ENCODE results near the gene IRS1. TPM values are rescaled to one million over a fixed set of nuclear protein-coding genes. Genes with fewer than 3 reads are reported as not detected.

The IRS1 gene
- total and polyA plus RNA-seq, 4 donors: 3.1 to 36.7 (median 7.9) TPM

- Histone ChIP-seq H3K27me3 (ENCODE audit: control insufficient read depth in 3 of 3, insufficient read depth in 3 of 3, low read length in 2 of 3) (no peaks in the 10 kb centered on the region), H3K27ac (ENCODE audit: low read depth in 1 of 2, low read length in 1 of 2) (no peak overlapping the region), H3K4me3 (no peak overlapping the region), H3K9ac (ENCODE audit: insufficient read depth in 1 of 2, low read length in 2 of 2) (no peak overlapping the region), H3K36me3 (ENCODE audit: control insufficient read depth in 4 of 4, insufficient read depth in 4 of 4, low read length in 4 of 4) (no peaks in the 10 kb centered on the region), H3K4me1 (ENCODE audit: control insufficient read depth in 5 of 5, insufficient read depth in 5 of 5, low read length in 5 of 5) (peaks cover 0 to 15% (median 5%) of the 10 kb centered on the region in 5 donors), H3K9me3 (ENCODE audit: control insufficient read depth in 4 of 4, insufficient read depth in 3 of 4, low read length in 3 of 4) (no peaks in the 10 kb centered on the region)
- 93 to 94% methylated on average over 1 of the region's 1 CpG for WGBS, 2 donors
- ATAC-seq (ENCODE audit: insufficient read depth, low FRiP score) (no peak), DNase-seq (no peak)
- no peak for TF ChIP-seq CTCF (IDR thresholded peaks at IDR 0.05; ENCODE audit: control extremely low read depth, extremely low read depth)
These were observed 81.9 kb downstream of the IRS1 start for GRCh38 chr2:226717719-226718118.

- Histone ChIP-seq H3K9me3 (ENCODE audit: control insufficient read depth in 4 of 4, insufficient read depth in 3 of 4, low read length in 3 of 4) (no peaks in the 10 kb centered on the region), H3K27ac (ENCODE audit: low read depth in 1 of 2, low read length in 1 of 2) (no peak overlapping the region), H3K27me3 (ENCODE audit: control insufficient read depth in 3 of 3, insufficient read depth in 3 of 3, low read length in 2 of 3) (no peaks in the 10 kb centered on the region), H3K36me3 (ENCODE audit: control insufficient read depth in 4 of 4, insufficient read depth in 4 of 4, low read length in 4 of 4) (no peaks in the 10 kb centered on the region), H3K9ac (ENCODE audit: insufficient read depth in 1 of 2, low read length in 2 of 2) (no peak overlapping the region), H3K4me1 (ENCODE audit: control insufficient read depth in 5 of 5, insufficient read depth in 5 of 5, low read length in 5 of 5) (peaks cover 0 to 13% (median under 1%) of the 10 kb centered on the region in 5 donors), H3K4me3 (no peak overlapping the region)
- TF ChIP-seq CTCF (IDR thresholded peaks at IDR 0.05; ENCODE audit: control extremely low read depth, extremely low read depth): no peak
- no peak for DNase-seq
- no peak for ATAC-seq (ENCODE audit: insufficient read depth, low FRiP score)
These were observed 83.5 kb downstream of the IRS1 start for GRCh38 chr2:226716126-226716525.

- H3K4me3 ChIP-seq: no peak overlapping the region
- no peak for TF ChIP-seq CTCF (IDR thresholded peaks at IDR 0.05; ENCODE audit: control extremely low read depth, extremely low read depth)
- WGBS, 2 donors: 89 to 98% methylated on average over 3 of the region's 3 CpGs
These were observed 84.2 kb downstream of the IRS1 start for GRCh38 chr2:226715347-226715990.

GRCh38 chr2:226712941-226713340 lies 86.7 kb downstream of the IRS1 start:
- H3K4me1 ChIP-seq (ENCODE audit: control insufficient read depth in 5 of 5, insufficient read depth in 5 of 5, low read length in 5 of 5): peaks cover 0 to 13% (median 0%) of the 10 kb centered on the region in 5 donors
- ATAC-seq (ENCODE audit: insufficient read depth, low FRiP score) (no peak), DNase-seq (peak in 2 of 3 donors; percentile 73 to 83)
- H3K27ac ChIP-seq (ENCODE audit: low read depth in 1 of 2, low read length in 1 of 2): no peak overlapping the region
- no peaks in the 10 kb centered on the region for H3K9me3 ChIP-seq (ENCODE audit: control insufficient read depth in 4 of 4, insufficient read depth in 3 of 4, low read length in 3 of 4)
- H3K36me3 ChIP-seq (ENCODE audit: control insufficient read depth in 4 of 4, insufficient read depth in 4 of 4, low read length in 4 of 4): no peaks in the 10 kb centered on the region
- TF ChIP-seq CTCF (IDR thresholded peaks at IDR 0.05; ENCODE audit: control extremely low read depth, extremely low read depth): no peak
- no peak overlapping the region for H3K9ac ChIP-seq (ENCODE audit: insufficient read depth in 1 of 2, low read length in 2 of 2)
- 75 to 76% methylated on average over 1 of the region's 1 CpG for WGBS, 2 donors
- no peak overlapping the region for H3K4me3 ChIP-seq
- no peaks in the 10 kb centered on the region for H3K27me3 ChIP-seq (ENCODE audit: control insufficient read depth in 3 of 3, insufficient read depth in 3 of 3, low read length in 2 of 3)

More at GRCh38 chr2:226715347-226715990, 84.2 kb downstream of the IRS1 start:
- DNase-seq (no peak), ATAC-seq (ENCODE audit: insufficient read depth, low FRiP score) (no peak)
- Histone ChIP-seq H3K27me3 (ENCODE audit: control insufficient read depth in 3 of 3, insufficient read depth in 3 of 3, low read length in 2 of 3) (no peaks in the 10 kb centered on the region), H3K9me3 (ENCODE audit: control insufficient read depth in 4 of 4, insufficient read depth in 3 of 4, low read length in 3 of 4) (no peaks in the 10 kb centered on the region), H3K9ac (ENCODE audit: insufficient read depth in 1 of 2, low read length in 2 of 2) (no peak overlapping the region), H3K4me1 (ENCODE audit: control insufficient read depth in 5 of 5, insufficient read depth in 5 of 5, low read length in 5 of 5) (peaks cover 0 to 13% (median 0%) of the 10 kb centered on the region in 5 donors), H3K27ac (ENCODE audit: low read depth in 1 of 2, low read length in 1 of 2) (no peak overlapping the region), H3K36me3 (ENCODE audit: control insufficient read depth in 4 of 4, insufficient read depth in 4 of 4, low read length in 4 of 4) (no peaks in the 10 kb centered on the region)

Measured in lung (tissue), 12 donors.